ENCODE measurements around the gene WDR82. TPM values are rescaled to one million over a fixed set of nuclear protein-coding genes. Genes with fewer than 3 reads are reported as not detected.

WDR82 gene
- total RNA-seq, 1 donor from 2014 or later = 57.4 TPM

DNA sequence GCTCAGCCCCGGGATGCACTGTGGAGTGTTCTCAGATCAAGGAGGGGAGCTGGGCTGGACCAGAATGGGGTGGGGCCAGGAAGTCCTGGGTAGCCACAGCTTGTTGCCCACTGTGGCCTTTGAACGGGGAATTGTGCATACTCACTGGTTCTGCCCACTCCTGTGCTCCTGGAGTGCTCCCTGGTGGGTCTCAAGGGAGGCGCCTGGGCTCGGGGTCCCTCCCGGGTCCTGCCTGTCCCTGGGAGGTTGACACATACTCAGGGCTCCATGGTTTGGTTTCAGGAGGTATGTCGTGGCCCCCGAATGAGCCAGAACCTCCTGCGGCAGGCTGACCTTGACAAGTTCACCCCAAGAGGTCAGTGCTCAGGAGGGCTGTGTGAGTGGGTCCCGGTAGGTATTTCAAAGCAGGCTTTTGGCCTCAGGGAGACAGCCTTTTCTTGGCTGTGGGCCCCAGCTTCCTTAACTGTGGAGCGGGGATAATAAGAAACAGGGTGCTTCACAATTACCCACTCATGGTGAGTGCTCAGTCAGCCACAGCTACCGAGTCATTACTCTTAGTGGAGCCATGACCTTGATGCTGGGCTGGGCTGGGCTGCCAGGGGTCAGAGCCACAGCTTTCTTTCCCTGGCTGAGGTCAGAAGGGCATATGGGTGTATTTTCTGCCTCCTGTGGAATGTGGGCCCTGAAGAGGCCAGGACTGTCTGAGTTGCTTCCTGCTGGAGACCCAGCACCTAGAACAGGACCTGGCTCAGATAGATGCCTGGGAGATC is 45.3 kb upstream of the WDR82 start:
- no peak overlapping the region for H3K9ac ChIP-seq (ENCODE audit: low read length)
- Mint-ChIP-seq H3K9me3 (ENCODE audit: unreplicated experiment) (peaks cover 1% of the 10 kb centered on the region), H3K27me3 (ENCODE audit: low read depth, unreplicated experiment) (peaks cover 26% of the 10 kb centered on the region), H3K27ac (ENCODE audit: unreplicated experiment) (no peak overlapping the region), H3K36me3 (ENCODE audit: low read depth, unreplicated experiment) (peaks cover 9% of the 10 kb centered on the region), H3K4me3 (ENCODE audit: unreplicated experiment) (no peak overlapping the region), H3K4me1 (ENCODE audit: low read depth, unreplicated experiment) (peaks cover 7% of the 10 kb centered on the region)
- H3K4me1 ChIP-seq (ENCODE audit: insufficient read depth, low read length) = no peaks in the 10 kb centered on the region
- no peaks in the 10 kb centered on the region for H3K27me3 ChIP-seq (ENCODE audit: insufficient read depth, low read length)
- no peaks in the 10 kb centered on the region for H3K9me3 ChIP-seq (ENCODE audit: insufficient read depth, low read depth, low read length)
- no peaks in the 10 kb centered on the region for H3K79me2 ChIP-seq (ENCODE audit: insufficient read depth, low read length)
- no peak overlapping the region for H3K27ac ChIP-seq (ENCODE audit: low read depth, low read length)
- no peak overlapping the region for H3K4me3 ChIP-seq (ENCODE audit: insufficient read depth, low read depth, low read length)
- TF ChIP-seq CTCF (IDR thresholded peaks at IDR 0.05; ENCODE audit: insufficient read depth, low read depth, low read length) (no peak), EZH2 (IDR thresholded peaks at IDR 0.05; ENCODE audit: insufficient read depth, low read length) (no peak)
- DNase-seq (ENCODE audit: low read depth) = no peak
- no peaks in the 10 kb centered on the region for H3K36me3 ChIP-seq (ENCODE audit: insufficient read depth, low read length)
- H4K20me1 ChIP-seq (ENCODE audit: insufficient read depth, low read length) = no peaks in the 10 kb centered on the region
- H3K4me2 ChIP-seq (ENCODE audit: low read length) = no peak overlapping the region
- no peak overlapping the region for H2AFZ ChIP-seq (ENCODE audit: low read depth, low read length)
- no peak for FAIRE-seq

GRCh38 chr3:52322466-52322865 is 44.0 kb upstream of the WDR82 start:
- no peak overlapping the region for H3K27ac Mint-ChIP-seq (ENCODE audit: unreplicated experiment)
- peaks cover 33% of the 10 kb centered on the region for H3K27me3 Mint-ChIP-seq (ENCODE audit: low read depth, unreplicated experiment)
- Histone ChIP-seq H3K27me3 (ENCODE audit: insufficient read depth, low read length) (no peaks in the 10 kb centered on the region), H3K9ac (ENCODE audit: low read length) (no peak overlapping the region), H3K9me3 (ENCODE audit: insufficient read depth, low read depth, low read length) (no peaks in the 10 kb centered on the region), H3K4me1 (ENCODE audit: insufficient read depth, low read length) (no peaks in the 10 kb centered on the region), H3K4me3 (ENCODE audit: insufficient read depth, low read depth, low read length) (no peak overlapping the region), H3K79me2 (ENCODE audit: insufficient read depth, low read length) (no peaks in the 10 kb centered on the region), H2AFZ (ENCODE audit: low read depth, low read length) (no peak overlapping the region), H3K4me2 (ENCODE audit: low read length) (no peak overlapping the region), H3K36me3 (ENCODE audit: insufficient read depth, low read length) (no peaks in the 10 kb centered on the region), H4K20me1 (ENCODE audit: insufficient read depth, low read length) (no peaks in the 10 kb centered on the region), H3K27ac (ENCODE audit: low read depth, low read length) (no peak overlapping the region)
- peaks cover 1% of the 10 kb centered on the region for H3K9me3 Mint-ChIP-seq (ENCODE audit: unreplicated experiment)
- DNase-seq (ENCODE audit: low read depth) = no peak
- no peak overlapping the region for H3K4me3 Mint-ChIP-seq (ENCODE audit: unreplicated experiment)
- TF ChIP-seq EZH2 (IDR thresholded peaks at IDR 0.05; ENCODE audit: insufficient read depth, low read length) = no peak
- no peak for TF ChIP-seq CTCF (IDR thresholded peaks at IDR 0.05; ENCODE audit: insufficient read depth, low read depth, low read length)
- no peak for FAIRE-seq
- peaks cover 7% of the 10 kb centered on the region for H3K4me1 Mint-ChIP-seq (ENCODE audit: low read depth, unreplicated experiment)
- H3K36me3 Mint-ChIP-seq (ENCODE audit: low read depth, unreplicated experiment) = peaks cover 7% of the 10 kb centered on the region

DNA sequence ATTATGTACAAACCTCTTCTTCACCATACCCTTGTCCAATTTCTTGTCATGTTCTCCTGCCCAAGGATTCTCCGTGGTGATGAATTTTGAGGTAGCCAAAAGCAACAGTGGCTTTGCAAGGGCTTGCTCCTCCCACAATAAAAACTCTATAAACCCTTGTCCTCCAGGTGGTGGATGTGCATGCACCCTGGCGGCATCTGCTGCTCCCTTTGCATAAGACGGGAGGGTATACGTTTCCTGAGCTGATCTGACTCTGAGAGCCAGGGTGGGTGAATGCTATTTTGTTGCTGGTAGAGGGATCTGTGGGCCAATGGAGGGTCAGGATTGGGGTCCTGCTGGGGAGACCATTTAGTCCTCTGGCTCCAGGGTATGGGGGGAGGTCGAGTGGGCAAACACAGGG is 43.0 kb upstream of the WDR82 start:
- Histone ChIP-seq H4K20me1 (ENCODE audit: insufficient read depth, low read length) (no peaks in the 10 kb centered on the region), H3K27ac (ENCODE audit: low read depth, low read length) (no peak overlapping the region), H3K4me1 (ENCODE audit: insufficient read depth, low read length) (no peaks in the 10 kb centered on the region), H3K4me3 (ENCODE audit: insufficient read depth, low read depth, low read length) (no peak overlapping the region), H3K36me3 (ENCODE audit: insufficient read depth, low read length) (no peaks in the 10 kb centered on the region), H3K79me2 (ENCODE audit: insufficient read depth, low read length) (no peaks in the 10 kb centered on the region), H3K9ac (ENCODE audit: low read length) (no peak overlapping the region), H3K27me3 (ENCODE audit: insufficient read depth, low read length) (no peaks in the 10 kb centered on the region), H3K4me2 (ENCODE audit: low read length) (no peak overlapping the region), H2AFZ (ENCODE audit: low read depth, low read length) (no peak overlapping the region), H3K9me3 (ENCODE audit: insufficient read depth, low read depth, low read length) (no peaks in the 10 kb centered on the region)
- Mint-ChIP-seq H3K4me1 (ENCODE audit: low read depth, unreplicated experiment) (peaks cover 7% of the 10 kb centered on the region), H3K27ac (ENCODE audit: unreplicated experiment) (no peak overlapping the region), H3K36me3 (ENCODE audit: low read depth, unreplicated experiment) (peaks cover 4% of the 10 kb centered on the region), H3K4me3 (ENCODE audit: unreplicated experiment) (no peak overlapping the region), H3K9me3 (ENCODE audit: unreplicated experiment) (peaks cover 1% of the 10 kb centered on the region), H3K27me3 (ENCODE audit: low read depth, unreplicated experiment) (peaks cover 29% of the 10 kb centered on the region)
- no peak for TF ChIP-seq EZH2 (IDR thresholded peaks at IDR 0.05; ENCODE audit: insufficient read depth, low read length)
- no peak for TF ChIP-seq CTCF (IDR thresholded peaks at IDR 0.05; ENCODE audit: insufficient read depth, low read depth, low read length)
- no peak for FAIRE-seq
- DNase-seq (ENCODE audit: low read depth) = no peak
